Skeletal muscle tissue (tissue), 4 donors: ENCODE results near the gene RNASE13. TPM values are rescaled to one million over a fixed set of nuclear protein-coding genes. Genes with fewer than 3 reads are reported as not detected.

Experiments used
- H3K27ac ChIP-seq: one replicate; pipeline ENCODE4 v1.7.0; 2013; ENCODE audit warnings: mild to moderate bottlenecking, low read depth, low read length, inconsistent platforms
- H3K27me3 ChIP-seq, 3 donors: one replicate each; pipeline ENCODE4 v1.7.0; 2013; ENCODE audit warnings: low read length in 3 of 3; ENCODE audit not compliant: control insufficient read depth in 3 of 3, insufficient read depth in 3 of 3
- H3K36me3 ChIP-seq, 3 donors: one replicate each; pipeline ENCODE4 v1.7.0; 2013; ENCODE audit warnings: low read length in 3 of 3; ENCODE audit not compliant: control insufficient read depth in 3 of 3, insufficient read depth in 3 of 3
- H3K4me1 ChIP-seq, 3 donors: one replicate each; pipeline ENCODE4 v1.7.0; 2013; ENCODE audit warnings: low read length in 3 of 3, mild to moderate bottlenecking in 3 of 3; ENCODE audit not compliant: control insufficient read depth in 3 of 3, insufficient read depth in 3 of 3
- H3K4me3 ChIP-seq, 3 donors: one replicate each; pipeline ENCODE4 v1.7.0; 2013; ENCODE audit warnings: low read length in 3 of 3
- H3K9ac ChIP-seq, 3 donors: one replicate each; pipeline ENCODE4 v1.7.0; 2013; ENCODE audit warnings: low read length in 3 of 3, mild to moderate bottlenecking in 3 of 3, moderate library complexity in 2 of 3, low read depth in 1 of 3
- H3K9me3 ChIP-seq, 3 donors: one replicate each; pipeline ENCODE4 v1.7.0; 2013; ENCODE audit warnings: low read length in 3 of 3; ENCODE audit not compliant: control insufficient read depth in 3 of 3
- total RNA-seq: library from RNA; depleted of rRNA; stranded (reverse); fragments of >200 nt; gene quantifications from one replicate; pipeline ENCODE4 v1.2.3, GENCODE V29; 2014
- donor health status: Osteomylitis.

RNASE13 gene
- total RNA-seq, 1 donor from 2014 or later, result not detected

- no peaks in the 10 kb centered on the region for H3K27me3 ChIP-seq
- peaks cover 20 to 29% (median 25%) of the 10 kb centered on the region in 3 donors for H3K4me1 ChIP-seq
- no peak overlapping the region for H3K4me3 ChIP-seq
- no peak overlapping the region for H3K27ac ChIP-seq
- no peak overlapping the region for H3K9ac ChIP-seq
- no peaks in the 10 kb centered on the region for H3K9me3 ChIP-seq
- no peaks in the 10 kb centered on the region for H3K36me3 ChIP-seq
Observed at GRCh38 chr14:21066882-21067502, 32.4 kb upstream of the RNASE13 start.

DNA sequence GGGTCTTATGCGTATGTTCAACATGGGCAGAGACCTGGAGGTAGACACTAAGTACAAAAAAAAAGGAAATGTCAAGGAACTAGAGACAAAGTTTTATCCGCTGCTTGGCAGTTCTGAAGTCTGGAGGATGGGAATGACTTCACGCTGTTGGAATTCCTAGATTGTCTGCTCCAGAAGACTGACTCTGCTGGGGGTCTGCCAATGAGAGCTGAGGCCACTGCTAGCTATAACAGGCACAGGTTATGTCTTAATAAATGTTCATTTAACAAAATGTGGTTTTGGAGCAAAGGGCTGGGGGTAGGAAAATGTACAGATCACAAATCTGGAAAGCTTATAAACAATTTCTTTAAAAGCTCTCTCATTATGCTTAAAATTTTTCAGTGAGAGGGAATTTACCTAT lies 28.9 kb upstream of the RNASE13 start:
- no peak overlapping the region for H3K9ac ChIP-seq
- no peaks in the 10 kb centered on the region for H3K36me3 ChIP-seq
- peaks cover under 1 to 7% (median 2%) of the 10 kb centered on the region in 3 donors for H3K4me1 ChIP-seq
- H3K4me3 ChIP-seq, result no peak overlapping the region
- no peaks in the 10 kb centered on the region for H3K9me3 ChIP-seq
- H3K27ac ChIP-seq, result no peak overlapping the region
- no peaks in the 10 kb centered on the region for H3K27me3 ChIP-seq

DNA sequence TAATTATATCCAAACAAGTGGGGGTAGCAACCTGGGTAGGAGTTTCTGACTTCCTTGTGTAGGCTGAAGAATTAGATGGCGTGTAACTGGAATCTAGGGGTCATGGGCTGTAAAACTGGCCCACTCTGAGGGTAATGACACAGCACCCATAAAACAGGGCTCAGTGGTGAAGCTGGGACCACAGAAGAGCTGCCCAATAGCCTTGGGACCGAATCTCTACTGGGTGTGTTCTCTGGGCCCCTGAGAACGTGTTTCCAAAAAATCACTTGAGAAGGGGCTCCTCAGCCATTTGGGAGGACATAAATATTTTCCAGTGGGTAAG lies 26.7 kb upstream of the RNASE13 start:
- peaks cover 0 to 5% (median 0%) of the 10 kb centered on the region in 3 donors for H3K4me1 ChIP-seq
- no peaks in the 10 kb centered on the region for H3K36me3 ChIP-seq
- no peak overlapping the region for H3K9ac ChIP-seq
- no peak overlapping the region for H3K4me3 ChIP-seq
- H3K27me3 ChIP-seq, result no peaks in the 10 kb centered on the region
- no peak overlapping the region for H3K27ac ChIP-seq
- H3K9me3 ChIP-seq, result no peaks in the 10 kb centered on the region

DNA sequence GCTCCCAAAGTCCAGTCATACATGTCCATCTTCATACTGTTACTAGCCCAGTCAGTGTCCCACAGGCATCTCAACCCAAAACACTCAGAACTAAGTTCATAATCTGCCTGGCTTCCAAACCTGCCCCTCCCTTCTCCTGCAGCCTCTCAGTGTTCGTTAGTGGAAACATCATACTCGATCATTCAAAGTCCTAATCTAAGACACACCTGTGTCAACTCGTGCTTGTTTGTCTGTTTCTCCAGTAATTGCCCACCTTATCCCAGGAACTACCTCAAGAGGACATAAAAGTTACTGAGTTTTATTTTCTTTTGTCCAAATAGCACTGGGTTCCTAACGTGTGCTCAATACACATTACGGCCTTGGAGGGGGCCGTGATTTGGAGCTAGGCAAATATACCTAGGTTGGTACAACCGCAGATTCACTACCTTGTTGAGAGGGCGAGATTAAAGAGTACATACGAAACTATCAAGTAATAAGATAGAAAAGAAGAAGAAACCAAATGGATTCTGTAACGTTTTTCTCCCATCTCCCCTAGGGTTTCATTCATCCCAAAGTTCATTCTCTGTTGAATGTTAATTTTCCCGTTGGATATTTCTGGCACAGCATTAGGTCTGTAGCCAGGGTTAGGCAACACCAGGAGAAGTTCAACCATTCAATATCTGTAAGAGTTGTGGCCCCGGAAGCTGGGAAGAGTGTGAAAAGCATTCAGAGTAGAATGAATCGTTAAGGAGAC lies 26.2 kb upstream of the RNASE13 start:
- Histone ChIP-seq H3K36me3 (no peaks in the 10 kb centered on the region), H3K4me3 (no peak overlapping the region), H3K27ac (no peak overlapping the region), H3K9ac (no peak overlapping the region), H3K27me3 (no peaks in the 10 kb centered on the region), H3K9me3 (no peaks in the 10 kb centered on the region), H3K4me1 (peaks cover 0 to 5% (median 0%) of the 10 kb centered on the region in 3 donors)

GRCh38 chr14:21059842-21060613 lies 25.4 kb upstream of the RNASE13 start:
- Histone ChIP-seq H3K4me3 (no peak overlapping the region), H3K9ac (no peak overlapping the region), H3K4me1 (peaks cover 0 to 5% (median 0%) of the 10 kb centered on the region in 3 donors), H3K9me3 (no peaks in the 10 kb centered on the region), H3K27ac (no peak overlapping the region), H3K27me3 (no peaks in the 10 kb centered on the region), H3K36me3 (no peaks in the 10 kb centered on the region)

- H3K9me3 ChIP-seq, result no peaks in the 10 kb centered on the region
- H3K4me1 ChIP-seq, result peaks cover 0 to 5% (median 0%) of the 10 kb centered on the region in 3 donors
- no peak overlapping the region for H3K9ac ChIP-seq
- H3K4me3 ChIP-seq, result no peak overlapping the region
- no peaks in the 10 kb centered on the region for H3K27me3 ChIP-seq
- H3K36me3 ChIP-seq, result no peaks in the 10 kb centered on the region
- no peak overlapping the region for H3K27ac ChIP-seq
Observed at GRCh38 chr14:21058903-21059302, 24.3 kb upstream of the RNASE13 start.

DNA sequence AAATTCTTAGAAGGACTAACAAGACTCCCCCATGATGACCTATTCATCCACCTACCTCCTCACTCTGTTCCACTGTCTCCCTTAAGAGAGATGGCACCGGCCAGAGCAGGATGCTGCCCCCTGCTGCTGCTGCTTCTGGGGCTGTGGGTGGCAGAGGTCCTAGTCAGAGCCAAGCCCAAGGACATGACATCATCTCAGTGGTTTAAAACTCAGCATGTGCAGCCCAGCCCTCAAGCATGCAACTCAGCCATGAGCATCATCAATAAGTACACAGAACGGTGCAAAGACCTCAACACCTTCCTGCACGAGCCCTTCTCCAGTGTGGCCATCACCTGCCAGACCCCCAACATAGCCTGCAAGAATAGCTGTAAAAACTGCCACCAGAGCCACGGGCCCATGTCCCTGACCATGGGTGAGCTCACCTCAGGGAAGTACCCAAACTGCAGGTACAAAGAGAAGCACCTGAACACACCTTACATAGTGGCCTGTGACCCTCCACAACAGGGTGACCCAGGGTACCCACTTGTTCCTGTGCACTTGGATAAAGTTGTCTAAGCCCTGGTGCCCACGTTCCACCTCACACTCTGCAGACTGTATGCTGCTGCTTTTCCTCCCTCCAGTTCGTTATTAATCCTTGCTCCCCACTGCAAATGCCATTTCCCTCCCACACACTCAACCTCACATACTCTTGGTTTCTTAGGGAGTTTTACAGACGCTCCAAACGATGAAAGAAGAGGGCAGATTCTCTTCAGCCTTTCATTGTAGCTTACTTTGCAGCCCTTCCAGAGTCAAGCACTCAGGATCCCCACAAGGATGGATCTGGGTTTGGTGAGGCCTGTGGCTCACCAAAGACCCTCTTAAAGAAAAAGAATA lies 23.4 kb upstream of the RNASE13 start, which contains the start of gene RNASE8:
TSS of gene RNASE8 (plus strand) at position 20 of the 873 bp plus-strand sequence. CDS start at position 91, 71 bp downstream.
- no peaks in the 10 kb centered on the region for H3K36me3 ChIP-seq

GRCh38 chr14:21056520-21057163 lies 22.0 kb upstream of the RNASE13 start:
- Histone ChIP-seq H3K27me3 (no peaks in the 10 kb centered on the region), H3K4me1 (no peaks in the 10 kb centered on the region), H3K27ac (no peak overlapping the region), H3K36me3 (no peaks in the 10 kb centered on the region), H3K4me3 (no peak overlapping the region), H3K9me3 (no peaks in the 10 kb centered on the region), H3K9ac (no peak overlapping the region)

More for the DNA sequence above, 23.4 kb upstream of the RNASE13 start, which contains the start of gene RNASE8:
- no peaks in the 10 kb centered on the region for H3K27me3 ChIP-seq
- H3K9ac ChIP-seq, result no peak within 1 kb of the TSS
- no peaks in the 10 kb centered on the region for H3K9me3 ChIP-seq
- H3K27ac ChIP-seq, result no peak within 1 kb of the TSS
- H3K4me1 ChIP-seq, result no peaks in the 10 kb centered on the region
- H3K4me3 ChIP-seq, result no peak within 1 kb of the TSS

- H3K27ac ChIP-seq, result no peak overlapping the region
- H3K4me3 ChIP-seq, result no peak overlapping the region
- no peaks in the 10 kb centered on the region for H3K27me3 ChIP-seq
- H3K9me3 ChIP-seq, result no peaks in the 10 kb centered on the region
- no peak overlapping the region for H3K9ac ChIP-seq
- no peaks in the 10 kb centered on the region for H3K4me1 ChIP-seq
- no peaks in the 10 kb centered on the region for H3K36me3 ChIP-seq
Observed at GRCh38 chr14:21055432-21056117, 21.0 kb upstream of the RNASE13 start.
